OCI-LY1 (cell line): ENCODE data around the gene TRPC4.

Experiments
- CTCF ChIP-seq: fragments of 200-600 bp; sonication (generic), shearing (Covaris generic); IDR thresholded peaks from 2 replicates; pipeline ENCODE4 v1.5.1; 2017; ENCODE audit warnings: mild to moderate bottlenecking, antibody characterized with exemption, low read length, moderate library complexity, mixed read lengths
- EZH2 ChIP-seq: fragments of 200-600 bp; sonication (generic), shearing (Covaris generic); IDR thresholded peaks from 2 replicates; pipeline ENCODE4 v1.8.0; 2017; ENCODE audit warnings: borderline replicate concordance, mixed run types, mild to moderate bottlenecking, antibody characterized with exemption, low read length, moderate library complexity, mixed read lengths

DNA sequence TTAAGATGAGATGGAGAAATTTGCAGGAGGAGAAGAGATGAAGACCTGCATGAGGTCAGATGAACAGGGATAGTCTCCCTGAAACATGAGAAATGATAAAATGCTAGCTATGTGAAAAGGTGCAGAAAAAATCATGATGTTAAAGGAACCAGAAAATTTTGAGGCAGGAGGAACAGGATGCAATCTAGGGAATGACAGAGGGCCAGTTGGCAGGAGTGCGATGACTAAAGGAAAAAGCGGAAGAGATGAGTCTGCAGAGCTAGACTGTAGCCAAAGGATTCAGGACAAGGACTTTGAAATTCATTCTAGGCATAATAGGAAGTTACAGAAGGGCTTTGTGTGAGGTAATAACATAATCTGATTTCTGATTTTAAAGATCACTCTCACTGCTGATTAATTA is 77.9 kb downstream of the TRPC4 start:
- TF ChIP-seq EZH2: no peak
- no peak for TF ChIP-seq CTCF
